Activated CD8-positive, alpha-beta memory T cell treated with anti-CD3 and anti-CD28 coated beads, Interleukin-2, amount 50 U/mL, for 24 hours (primary cell): ENCODE results near the gene GYPB.
"Not testable (repeated sequence)": the region's sequence is repeated elsewhere in the genome, so short reads cannot be mapped to it uniquely, and the experiment has no call there.

Source experiments
- DNase-seq: peaks from one replicate; pipeline ENCODE4 v3.0.0-alpha.2; 2020; ENCODE audit errors: extremely low read depth

The GYPB gene

DNA sequence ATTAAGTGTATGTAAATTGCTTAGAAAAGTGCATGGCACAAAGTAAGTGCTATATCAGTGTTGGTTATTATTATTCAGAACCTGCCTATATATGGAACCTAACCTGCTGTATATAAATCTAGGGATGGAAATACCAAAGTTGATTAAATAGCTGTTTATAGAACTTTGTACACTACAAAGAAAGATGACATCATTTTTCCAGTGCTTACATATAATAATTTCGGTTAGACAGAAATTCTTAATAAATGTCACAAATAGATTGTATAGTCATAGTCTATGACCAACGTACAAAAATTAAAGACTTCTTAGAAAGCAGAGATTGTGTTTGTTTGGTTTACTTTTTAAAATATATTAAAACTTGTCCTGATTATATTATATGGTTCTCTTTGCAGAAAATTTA is 4.4 kb downstream of the GYPB start:
- DNase-seq: no peak

DNA sequence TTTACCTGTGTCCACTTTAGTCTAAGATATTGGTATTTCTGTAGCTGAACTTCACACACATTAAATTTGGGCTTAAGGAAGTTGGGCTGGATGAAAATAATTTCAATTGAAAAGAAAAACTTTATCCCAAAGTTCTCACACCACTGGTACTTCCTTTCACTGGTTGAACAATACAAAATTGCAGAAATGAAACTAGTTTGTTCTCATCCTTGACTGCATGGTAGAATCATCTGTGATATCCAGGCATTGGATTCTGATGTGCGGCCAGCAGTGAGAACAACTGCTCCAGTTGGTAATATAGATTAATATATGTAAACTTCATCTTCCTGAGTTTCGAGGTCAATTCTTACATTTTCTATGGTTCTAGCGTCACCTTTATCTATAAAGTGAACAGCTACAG is 10.6 kb downstream of the GYPB start:
- not testable (repeated sequence) for DNase-seq

DNA sequence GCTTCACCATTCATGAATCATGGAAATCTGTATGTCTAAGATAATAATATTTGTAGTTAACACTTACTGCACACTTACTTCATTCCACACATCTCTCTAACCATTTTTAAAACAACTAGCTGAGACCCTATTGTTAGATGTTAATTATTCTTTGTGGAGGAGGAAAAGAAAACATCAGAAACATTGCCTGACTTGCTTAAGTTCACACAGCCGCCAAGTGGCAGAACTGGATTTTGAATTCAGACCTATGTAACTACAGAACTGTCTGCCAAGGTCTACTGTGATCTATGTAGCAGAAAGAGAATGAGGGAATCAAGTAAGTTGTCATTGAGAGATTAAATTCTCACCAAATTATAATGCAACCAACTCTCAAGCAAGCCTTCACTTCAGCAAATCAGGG is 11.2 kb downstream of the GYPB start:
- DNase-seq: not testable (repeated sequence)

DNA sequence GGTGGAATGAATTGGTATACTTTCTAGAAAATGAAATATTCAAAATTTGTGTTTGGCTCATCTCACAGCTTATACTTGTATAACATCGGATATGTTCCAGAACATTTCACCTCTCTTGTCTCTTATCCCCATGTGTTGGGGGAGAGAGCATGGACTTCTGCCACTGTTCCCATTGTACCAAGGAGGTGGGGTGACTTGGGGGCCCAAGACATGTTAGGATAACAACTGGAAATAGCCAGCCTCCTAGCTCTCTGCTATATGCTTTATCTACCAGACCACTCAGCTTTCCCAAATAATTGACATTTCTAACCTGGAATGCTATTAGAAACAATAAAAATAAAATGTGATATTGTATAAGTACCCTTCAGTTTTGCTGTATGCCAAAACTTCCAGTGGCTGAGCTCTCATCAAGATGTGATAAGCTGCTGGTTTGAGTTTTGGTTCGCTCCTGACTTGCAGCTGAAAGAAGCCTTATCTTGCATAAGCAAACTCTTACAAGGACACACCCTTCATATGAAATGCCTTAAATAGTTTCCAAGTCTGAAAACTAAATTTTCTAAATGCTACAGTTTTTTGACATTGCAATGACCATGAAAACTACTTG is 12.9 kb downstream of the GYPB start:
- not testable (repeated sequence) for DNase-seq

GRCh38 chr4:144005558-144005953 is 13.6 kb downstream of the GYPB start:
- DNase-seq: not testable (repeated sequence)

GRCh38 chr4:144004868-144005557 is 14.2 kb downstream of the GYPB start:
- not testable (repeated sequence) for DNase-seq

- not testable (repeated sequence) for DNase-seq
Observed at GRCh38 chr4:144003890-144004265, 15.3 kb downstream of the GYPB start.

DNA sequence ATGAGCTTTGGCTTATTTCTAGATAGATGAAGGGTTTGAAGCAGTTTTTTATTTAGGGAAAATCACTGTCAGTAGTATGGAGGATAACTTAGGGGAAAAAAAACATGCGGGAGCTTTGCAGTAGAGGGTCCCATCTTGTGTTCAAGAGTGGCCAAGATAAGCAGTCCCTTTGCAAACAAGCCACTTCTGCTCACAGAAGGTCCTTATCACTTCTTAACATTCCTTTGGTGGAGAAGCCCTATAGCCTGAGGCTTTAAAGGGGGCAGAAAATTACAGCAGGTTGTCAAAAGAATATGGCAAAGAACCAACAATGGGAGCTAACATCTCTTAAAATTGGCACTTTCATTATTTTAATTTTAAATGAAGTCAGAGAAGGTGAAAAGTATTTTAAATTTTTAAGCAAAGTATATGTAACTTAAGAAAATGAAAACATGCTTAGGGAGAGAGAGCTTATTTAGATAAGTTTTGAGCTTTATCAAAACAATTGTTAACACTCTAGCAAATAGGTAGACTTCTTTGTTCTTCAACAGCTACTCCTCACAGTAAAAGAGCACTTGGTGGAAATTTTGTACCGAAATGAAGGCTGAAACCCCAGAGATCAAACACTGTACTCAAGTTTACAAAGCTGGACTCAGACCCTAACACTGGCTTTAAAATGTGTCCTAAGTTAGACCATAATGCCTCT is 15.8 kb downstream of the GYPB start:
- not testable (repeated sequence) for DNase-seq

DNA sequence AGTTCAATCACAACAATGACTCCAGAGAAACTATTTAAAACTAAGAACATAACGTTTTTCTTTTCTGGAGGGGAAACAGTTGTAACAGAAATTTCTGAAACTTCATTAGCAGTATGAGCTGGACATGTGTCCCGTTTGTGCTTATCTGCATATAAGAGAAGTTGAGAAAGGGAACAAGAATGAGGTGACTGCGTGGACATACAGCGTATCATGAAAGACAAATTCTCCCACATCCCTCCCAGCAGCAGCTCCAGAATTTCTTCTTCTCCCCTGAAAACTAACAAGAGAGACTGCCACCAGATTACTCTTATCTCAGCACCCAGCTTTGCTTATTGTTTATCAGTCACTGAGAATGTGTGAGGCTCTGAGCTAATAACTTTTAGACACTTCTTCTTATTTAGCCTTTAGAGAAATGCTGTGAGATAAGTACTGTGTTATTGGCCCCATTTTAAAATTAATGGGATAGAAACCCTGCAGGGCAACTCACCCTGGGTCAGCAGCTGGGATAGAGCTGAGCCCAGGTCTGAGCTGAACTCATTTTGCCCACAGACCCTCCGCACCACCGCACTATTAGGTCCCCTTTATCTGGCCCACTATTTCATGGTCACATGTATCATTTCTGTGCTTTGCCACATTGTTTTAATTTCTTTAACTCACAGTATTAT is 18.7 kb downstream of the GYPB start:
- not testable (repeated sequence) for DNase-seq

GRCh38 chr4:143996193-143996592 is 23.0 kb downstream of the GYPB start:
- DNase-seq: not testable (repeated sequence)

DNA sequence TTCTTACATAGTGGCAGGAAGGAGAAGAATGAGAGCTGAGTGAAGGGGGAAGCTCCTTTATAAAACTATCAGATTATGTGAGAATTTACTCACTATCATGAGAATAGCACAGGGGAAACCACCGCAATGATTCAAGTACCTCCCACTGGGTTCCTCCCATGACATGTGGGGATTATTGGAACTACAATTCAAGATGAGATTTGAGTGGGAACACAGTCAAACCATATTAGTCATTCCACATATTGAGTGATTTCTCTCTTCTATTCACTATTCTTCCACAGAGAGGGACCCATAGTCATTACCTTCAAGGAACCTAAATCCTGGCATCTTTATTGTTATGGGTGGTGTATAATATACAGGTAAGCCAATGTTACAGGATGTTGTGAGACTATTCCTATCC is 27.4 kb downstream of the GYPB start:
- DNase-seq: not testable (repeated sequence)

GRCh38 chr4:143990717-143991116 is 28.5 kb downstream of the GYPB start:
- DNase-seq: not testable (repeated sequence)

- no peak for DNase-seq
Observed at GRCh38 chr4:143986180-143986579, 33.0 kb downstream of the GYPB start.

- not testable (repeated sequence) for DNase-seq
Observed at GRCh38 chr4:143980776-143981175, 38.4 kb downstream of the GYPB start.

GRCh38 chr4:143975527-143975926 is 43.7 kb downstream of the GYPB start:
- not testable (repeated sequence) for DNase-seq

GRCh38 chr4:143974021-143974420 is 45.2 kb downstream of the GYPB start:
- DNase-seq: not testable (repeated sequence)

DNA sequence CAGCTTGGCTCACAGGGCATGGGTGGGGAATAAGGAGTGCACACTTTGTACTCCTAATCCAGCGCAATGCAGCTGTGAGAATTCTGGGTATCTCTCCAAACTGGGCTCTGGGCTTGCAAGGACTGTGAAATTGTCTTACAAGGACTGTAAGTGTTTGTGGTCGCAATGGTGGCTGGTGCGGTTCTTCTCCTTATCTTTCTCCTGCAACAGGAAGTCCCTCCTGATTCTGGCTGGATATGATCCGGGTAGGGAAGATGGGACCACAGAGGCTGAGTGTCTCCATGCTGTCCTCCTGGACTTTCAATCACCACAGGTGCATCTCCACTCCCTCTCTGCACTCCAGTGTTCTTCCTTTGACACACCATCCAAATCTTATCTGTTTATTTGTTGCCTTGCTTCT is 58.1 kb downstream of the GYPB start:
- DNase-seq: no peak

GRCh38 chr4:143955306-143955705 is 63.9 kb downstream of the GYPB start:
- not testable (repeated sequence) for DNase-seq

DNA sequence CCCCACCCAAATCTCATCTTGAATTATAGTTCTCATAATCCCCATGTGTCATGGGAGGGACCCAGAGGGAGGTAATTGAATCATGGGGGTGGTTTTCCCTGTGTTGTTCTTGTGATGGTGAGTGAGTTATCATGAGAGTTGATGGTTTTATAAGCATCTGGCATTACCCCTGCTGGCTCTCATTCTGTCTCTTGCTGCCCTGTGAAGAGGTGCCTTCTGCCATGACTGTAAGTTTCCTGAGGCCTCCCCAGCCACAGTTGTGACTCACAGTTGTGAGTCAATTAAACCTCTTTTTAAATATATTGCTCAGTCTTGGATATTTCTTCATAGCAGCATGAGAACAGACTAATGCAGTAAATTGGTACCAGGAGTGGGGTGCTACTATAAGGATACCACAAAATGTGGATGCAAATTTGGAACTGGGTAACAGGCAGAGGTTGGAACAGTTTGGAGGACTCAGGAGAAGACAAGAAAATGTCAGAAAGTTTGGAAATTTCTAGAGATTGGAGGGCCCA is 67.7 kb downstream of the GYPB start:
- DNase-seq: not testable (repeated sequence)

- DNase-seq: not testable (repeated sequence)
Observed at GRCh38 chr4:143950967-143951366, 68.2 kb downstream of the GYPB start.

DNA sequence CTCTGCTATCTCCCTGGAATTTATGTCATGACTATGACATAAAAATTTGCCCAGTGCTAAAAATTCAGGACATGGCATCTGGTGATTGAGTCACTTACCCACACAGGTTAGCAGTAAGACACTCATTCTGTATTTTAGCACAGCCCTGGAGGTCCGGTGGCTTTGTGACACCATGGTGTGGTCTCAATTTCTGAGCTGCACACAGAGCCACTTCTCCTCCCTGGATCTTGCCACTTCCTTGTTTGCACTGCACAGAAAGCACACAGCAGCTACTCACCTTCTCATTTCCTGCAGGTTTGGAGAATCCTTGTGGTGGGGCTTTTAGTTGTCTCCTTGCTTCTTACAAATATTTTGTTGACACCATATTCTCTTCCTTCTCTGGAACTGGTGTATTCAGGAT is 69.0 kb downstream of the GYPB start:
- DNase-seq: not testable (repeated sequence)

- not testable (repeated sequence) for DNase-seq
Observed at GRCh38 chr4:143947493-143947892, 71.7 kb downstream of the GYPB start.
